NCI-H2029 (cell line): ENCODE data around the gene WNT8B.
A peak's percentile ranks its signal among the peaks of the same experiment; 100 is the strongest.

Experiments
- DNase-seq: peaks from one replicate; lab custom pipeline; 2025; lab: John Stamatoyannopoulos, UW

Gene WNT8B

DNA sequence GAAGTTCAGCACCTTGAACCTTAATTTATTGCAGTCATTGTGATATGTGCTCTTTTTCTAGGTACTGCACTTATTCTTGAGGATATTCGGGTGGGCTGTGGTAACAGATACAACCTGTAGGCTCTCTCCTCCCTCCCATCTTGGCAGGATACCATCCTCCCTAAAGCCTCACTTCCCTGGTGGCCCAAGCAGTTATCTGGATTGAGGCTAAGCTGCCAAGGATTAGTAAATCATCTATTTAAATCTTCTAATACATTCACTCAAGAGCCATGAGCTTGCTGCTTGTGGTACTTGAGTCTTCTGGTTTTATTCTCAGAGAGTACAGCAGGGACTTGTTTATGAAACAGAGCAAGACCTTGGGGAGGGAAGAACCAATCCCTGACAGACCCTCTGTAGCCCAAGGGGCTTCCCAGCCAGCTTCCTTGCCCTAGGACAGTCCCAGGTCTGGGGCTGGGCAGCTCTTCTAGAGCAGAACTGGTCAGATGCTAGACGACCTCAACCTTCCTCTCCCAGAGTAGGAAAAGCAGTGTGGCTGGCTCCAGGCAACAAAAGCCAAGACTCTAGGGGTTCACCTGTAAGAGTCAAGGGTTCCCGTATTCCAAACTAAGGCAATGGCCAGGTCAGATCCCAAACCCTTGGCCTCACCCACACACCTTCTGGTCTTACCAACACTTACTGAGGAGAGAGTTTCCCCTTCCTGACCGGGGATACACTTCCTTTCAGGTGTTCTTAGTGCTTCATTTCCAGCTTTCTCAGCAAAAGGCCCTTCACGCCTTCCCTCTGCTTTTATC, 21.3 kb downstream of the WNT8B start:
- DNase-seq = no peak

DNA sequence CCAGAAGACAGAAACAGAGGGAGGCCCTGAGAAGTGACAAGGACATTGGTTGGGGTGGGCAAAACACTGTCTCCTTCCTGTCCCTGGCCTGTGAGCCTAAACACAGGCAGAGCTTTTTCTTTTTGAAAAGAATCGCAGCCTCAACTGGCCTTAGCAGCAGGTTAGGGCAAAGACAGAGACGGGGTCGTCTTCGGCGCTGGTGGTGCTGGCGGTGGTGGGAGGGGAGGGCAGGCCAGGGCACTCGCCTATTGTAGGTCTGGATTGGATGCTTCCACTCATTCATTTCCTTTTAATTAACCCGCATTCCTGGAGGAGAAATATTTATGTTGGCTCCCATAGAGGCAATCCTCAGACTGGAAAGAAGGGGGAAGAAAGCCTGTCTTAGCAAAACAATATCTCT, 22.6 kb downstream of the WNT8B start:
- DNase-seq = no peak

DNA sequence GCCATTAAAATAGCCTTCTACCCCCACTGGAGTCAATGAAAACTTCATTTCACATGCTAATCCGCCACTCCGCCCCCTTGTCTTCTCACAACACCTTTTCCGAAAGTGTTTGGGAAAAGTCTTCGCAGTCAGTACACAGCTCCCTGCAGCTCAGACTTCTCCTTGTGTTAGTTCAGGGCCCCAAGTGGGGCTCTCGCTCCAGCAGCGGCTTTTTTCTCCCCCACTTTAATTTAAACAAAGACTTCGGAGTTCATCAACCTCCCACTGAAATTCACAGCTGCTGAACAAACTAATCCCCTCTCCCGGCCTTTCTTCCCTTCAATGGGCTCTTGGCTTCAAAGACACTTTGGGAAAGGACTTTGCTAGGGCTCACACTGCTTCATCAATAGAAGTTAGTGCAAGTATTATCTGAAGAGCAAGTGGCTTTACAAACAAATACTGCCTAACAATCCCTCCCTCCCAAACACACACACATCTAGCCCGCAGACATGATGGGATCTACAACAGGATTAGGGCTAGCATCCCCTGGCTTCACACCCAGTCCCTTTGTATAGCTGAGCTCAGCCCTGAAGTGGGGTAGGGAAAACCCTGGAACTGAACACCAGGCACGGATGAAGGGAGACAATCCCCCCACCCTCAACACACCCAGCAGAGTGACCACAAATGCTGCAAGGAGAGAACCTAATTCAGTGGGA, 23.1 kb downstream of the WNT8B start:
- DNase-seq = no peak

GRCh38 chr10:100487529-100487928, 24.7 kb downstream of the WNT8B start:
- no peak for DNase-seq

DNA sequence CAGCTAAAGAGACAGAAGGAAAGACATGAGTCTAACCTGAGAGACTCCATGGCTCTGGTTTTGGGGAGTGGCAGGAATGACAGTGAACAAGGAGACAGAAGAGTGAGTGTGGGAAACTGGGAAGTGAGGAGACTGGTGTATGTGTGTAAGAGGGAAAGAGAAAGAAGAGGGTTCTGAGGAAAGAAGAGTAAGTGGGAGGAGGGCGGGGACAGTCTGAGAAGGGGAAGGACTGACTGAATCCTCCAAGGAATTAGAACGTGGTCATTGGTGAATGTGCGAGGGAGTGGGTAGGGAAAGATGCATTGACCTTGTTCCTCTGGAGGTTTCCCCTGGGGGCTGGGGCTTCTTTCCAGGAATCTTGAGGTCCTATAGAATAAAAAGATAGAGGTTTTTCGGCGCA, 26.6 kb downstream of the WNT8B start:
- no peak for DNase-seq

DNA sequence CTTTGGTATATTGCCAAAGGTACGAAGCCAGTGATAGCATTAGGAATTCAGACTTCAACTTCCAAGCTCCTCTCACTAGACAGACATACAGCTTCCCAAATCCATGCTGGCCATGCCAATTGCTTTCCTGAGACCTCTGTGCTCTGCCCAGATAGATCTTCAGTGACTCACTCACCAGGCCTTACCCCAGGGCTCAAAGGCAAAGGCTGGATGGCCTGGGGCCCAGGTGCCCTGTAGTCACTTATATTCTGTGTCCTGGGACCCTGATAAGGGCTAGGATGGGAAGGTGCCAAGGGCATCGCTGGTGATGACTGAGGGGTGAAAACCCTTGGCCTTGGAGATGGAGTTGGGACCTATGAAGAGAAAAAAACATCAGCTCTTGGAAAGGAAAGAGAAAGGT, 27.7 kb downstream of the WNT8B start:
- no peak for DNase-seq

DNA sequence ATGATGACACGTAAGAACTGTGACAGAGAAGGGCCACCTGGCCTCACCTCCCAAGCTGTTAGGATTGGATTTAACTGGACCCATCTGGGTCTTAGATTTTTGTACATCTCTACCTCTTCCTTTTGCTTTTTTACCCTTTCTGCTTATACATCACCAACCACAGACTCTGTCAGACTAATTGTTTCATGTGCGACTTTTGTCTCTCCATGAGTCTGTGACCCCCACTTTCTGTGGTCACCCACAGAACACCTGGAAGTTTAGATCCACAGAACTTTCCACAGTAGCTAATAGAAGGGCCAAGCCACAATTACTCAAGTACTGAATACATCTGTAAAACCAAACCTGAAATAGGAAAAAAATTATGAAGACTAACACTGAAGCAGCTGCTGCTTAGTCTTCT, 33.8 kb downstream of the WNT8B start:
- no peak for DNase-seq

- DNase-seq = no peak
These were observed 35.2 kb downstream of the WNT8B start for GRCh38 chr10:100498059-100498458.

DNA sequence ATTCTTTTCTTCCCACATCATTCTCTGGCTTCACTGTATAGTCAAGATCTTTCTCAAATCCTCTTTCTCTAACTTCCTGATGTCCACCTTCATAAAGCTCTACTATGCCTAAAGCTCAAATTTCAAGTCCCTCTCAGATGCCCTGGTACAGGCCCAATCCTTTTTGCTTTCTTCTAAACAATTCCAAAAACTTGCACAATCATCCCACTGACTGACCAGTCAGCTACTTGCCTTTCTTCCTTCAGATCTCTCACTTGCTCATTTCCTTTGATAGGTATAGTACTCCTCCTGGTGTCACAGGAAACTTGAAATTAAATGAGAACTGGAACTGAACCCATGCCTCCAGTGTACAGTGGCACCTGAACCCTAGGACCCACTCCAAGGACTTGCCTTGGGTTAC, 38.6 kb downstream of the WNT8B start:
- DNase-seq = no peak

DNA sequence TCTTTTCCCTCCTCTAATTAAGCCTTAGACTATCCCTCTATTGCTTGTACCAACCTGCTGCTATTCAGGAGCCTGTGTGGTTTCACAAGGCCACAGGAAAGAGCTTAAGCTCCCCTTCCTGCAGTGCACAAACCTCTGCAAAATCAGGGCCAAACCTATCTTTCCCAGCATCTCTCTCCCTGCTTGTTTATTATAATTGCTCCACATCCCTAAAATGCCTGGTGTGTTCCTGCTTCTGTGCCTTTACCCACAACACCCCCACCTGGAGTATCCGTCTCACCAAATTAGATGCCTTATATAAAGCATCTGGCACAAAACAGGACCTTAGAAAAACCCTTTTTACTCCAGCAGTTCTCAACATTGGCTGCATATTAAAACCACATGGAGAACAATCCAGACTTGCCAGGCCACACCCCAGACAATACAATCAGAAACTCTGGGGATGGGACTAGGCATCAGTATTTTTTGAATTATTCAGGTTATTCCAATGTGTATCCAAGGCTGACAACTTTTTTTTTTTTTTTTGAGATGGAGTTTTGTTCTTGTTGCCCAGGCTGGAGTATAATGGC, 40.2 kb downstream of the WNT8B start:
- DNase-seq = no peak

GRCh38 chr10:100504096-100504495, 41.3 kb downstream of the WNT8B start:
- no peak for DNase-seq

DNA sequence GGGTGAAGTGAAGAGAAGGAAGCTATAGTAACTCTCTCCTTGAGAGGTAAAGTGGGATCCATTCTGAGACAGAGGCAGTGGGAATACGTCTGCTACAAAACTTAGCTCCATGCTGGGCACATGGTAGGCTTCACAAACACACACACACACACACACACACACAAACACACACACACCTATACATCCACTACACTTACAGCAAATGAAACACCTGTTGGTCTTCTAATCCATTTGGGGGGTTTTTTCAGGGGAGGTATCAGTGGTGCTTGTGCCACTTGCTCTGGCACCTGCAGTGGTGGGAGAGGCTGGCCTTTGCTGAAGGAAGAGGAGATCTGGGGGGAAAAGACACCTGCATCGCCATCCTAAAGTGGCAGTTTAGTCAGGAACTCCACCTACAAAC, 42.4 kb downstream of the WNT8B start:
- no peak for DNase-seq

DNA sequence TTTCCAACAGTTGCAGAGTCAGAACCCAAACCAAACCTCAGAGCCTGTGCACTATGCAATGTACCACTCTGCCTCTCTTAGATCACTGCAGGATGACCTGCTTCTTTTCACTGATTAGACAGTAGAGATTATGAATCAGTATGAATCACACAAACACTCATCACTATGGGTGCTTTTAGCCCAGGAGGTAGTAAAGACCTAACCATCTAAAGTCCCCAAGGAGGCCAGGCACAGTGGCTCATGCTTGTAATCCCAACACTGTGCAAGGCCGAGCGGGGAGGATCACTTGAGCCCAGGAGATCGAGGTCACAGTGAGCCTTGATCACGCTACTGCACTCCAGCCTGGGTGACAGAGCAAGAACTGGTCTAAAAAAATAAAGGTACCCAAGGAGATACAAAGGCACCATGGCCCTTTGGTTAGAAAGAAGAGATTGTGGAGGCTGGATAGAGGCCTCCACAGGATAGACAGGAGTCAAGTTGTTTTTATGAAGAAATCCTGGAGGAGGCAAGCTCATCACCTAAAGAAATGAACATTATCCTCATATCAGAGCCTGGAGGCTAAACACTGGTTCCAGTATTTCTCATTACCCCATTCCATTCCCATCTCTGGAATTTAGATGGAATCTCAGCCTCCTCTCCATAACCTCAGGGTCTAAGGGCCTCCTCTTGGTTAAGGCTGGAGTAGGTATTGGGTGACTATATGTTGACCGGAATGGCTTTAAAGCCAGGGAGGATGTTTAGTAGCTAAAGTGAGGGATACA, 44.0 kb downstream of the WNT8B start:
- no peak for DNase-seq

GRCh38 chr10:100507357-100507732, 44.5 kb downstream of the WNT8B start:
- no peak for DNase-seq

GRCh38 chr10:100508266-100508665, 45.5 kb downstream of the WNT8B start:
- no peak for DNase-seq

DNA sequence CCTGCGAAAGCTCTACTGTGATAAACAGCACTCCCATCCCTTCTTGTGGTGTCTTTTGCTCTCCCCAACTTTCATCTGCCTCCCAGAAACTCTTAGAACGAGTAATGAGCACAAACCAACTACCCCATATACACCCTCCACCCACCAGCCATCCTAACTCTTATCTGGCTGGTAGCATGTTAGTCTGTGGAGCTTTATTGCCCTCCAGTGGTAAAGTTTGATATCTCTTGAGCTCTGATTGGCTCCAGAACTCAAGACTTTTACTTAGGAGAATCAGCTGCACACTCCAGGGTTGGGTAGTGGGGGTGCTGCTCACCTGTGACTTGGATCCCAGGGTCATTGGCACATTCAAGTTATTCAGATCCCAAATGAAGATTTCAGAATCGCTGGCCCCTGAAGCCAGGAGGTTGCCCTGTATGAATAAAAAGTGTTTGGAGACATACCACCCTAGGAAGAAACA, 45.9 kb downstream of the WNT8B start:
- no peak for DNase-seq

DNA sequence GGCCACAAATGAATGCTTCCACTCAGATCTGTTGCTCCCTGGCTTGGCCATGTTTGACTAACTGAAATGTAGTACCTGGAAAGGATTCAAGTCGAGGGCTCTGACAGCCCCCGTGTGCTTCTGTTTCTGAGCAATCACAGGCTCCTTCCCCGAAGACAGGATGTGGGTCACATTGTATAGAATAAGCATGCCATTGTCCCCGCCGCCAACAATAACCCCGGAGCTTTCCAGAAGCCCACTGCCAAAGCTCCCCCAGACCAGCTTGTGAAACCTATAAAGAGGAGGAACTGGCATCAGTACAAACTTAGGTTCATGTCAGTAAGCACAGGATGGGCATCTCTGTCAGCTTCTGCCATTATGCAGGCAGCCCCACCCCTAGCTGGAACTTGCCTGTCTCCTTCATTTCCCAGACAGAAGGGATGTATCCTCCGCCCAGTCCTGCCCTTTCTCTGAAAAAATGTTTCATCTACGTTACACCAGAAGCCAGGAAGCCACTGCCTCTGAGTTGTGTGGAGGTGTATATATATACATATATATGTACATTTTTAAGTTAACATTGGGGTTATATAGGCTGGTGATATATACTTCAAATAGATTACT, 46.5 kb downstream of the WNT8B start:
- no peak for DNase-seq

DNA sequence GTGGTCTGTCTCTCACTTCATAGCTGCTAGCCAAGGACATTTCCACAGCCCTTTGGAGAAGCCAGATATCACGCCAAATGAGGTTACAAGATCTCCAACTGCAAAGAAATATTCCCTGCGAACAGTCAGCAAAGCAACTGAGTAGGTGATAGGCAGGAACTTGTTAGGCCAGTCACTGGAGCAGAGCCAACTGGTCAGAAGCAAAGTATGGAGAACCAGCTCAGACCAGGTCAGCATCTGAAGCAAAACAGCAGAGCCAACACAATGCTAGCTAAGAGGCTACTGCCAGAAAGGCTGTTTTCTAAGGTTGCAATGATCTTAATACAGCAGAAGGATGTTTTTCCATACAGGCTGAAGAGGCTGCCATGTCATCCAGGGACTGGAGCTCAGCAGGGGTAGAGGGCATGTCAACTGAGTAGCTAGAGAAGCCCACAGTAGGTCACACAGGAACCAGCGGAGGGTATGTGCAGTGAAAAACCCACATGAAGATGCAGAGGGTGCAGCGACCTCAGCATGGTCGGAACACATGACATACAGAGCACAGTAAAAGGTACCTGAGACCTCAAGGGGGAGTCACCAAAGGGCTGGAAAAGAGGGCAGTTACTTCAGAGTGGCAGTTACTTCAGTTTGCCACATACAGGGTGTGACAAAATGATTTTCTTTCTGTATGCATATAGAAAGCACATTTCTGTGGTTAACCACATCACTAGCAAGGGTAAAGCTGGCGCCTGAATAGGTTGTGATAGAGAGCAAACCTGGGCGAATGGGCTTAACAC, 47.9 kb downstream of the WNT8B start:
- no peak for DNase-seq

GRCh38 chr10:100515612-100516011, 52.8 kb downstream of the WNT8B start:
- no peak for DNase-seq

DNA sequence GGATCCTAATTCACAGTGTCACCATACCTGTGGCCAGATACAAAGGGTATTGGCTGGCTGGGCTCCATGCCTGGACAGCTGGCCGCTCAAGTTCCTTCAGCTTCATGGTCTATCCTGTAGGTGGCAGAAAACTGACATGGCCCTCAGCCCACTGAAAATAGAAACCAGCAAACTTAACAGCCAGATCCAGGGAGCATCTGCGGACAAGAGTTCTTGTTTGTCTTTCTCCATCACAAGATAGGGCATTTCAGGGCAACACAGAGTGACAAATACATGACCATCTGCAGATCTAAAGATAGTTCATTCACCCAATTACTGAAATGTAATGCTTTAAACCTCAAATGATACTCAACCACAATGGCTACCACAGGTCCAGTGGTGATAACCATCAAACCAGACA, 54.0 kb downstream of the WNT8B start:
- no peak for DNase-seq

DNA sequence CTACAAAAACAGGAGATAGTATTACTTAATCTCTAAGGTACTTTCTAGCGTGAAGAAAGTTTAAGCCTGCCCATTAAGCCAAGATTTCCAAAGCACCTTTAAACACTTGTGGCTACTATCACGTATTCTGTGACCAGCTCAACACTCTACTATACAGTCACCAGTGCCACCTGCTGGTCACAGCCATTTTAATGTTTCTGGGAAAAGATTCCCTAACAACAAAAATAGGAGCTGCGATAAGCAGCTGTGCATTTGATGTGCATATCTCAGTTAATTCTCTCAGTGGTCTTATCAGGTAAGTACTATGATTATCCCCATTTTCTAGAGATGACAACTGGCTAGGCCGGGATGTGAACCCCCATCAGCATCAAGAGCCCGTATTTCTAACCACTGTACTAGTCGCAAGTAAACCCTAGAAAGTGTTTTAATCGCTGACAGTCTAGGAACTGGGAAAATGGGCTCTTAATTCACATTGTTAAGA, 56.0 kb downstream of the WNT8B start:
- peak; percentile 4 for DNase-seq
